Measurements from ENCODE around the gene RGS12. TPM values are rescaled to one million over a fixed set of nuclear protein-coding genes. Genes with fewer than 3 reads are reported as not detected.

RGS12 gene
- polyA plus RNA-seq, 1 donor (not counting 4 experiments of a cell fraction or from before 2014, with no cell fraction given), result 34.0 TPM

DNA sequence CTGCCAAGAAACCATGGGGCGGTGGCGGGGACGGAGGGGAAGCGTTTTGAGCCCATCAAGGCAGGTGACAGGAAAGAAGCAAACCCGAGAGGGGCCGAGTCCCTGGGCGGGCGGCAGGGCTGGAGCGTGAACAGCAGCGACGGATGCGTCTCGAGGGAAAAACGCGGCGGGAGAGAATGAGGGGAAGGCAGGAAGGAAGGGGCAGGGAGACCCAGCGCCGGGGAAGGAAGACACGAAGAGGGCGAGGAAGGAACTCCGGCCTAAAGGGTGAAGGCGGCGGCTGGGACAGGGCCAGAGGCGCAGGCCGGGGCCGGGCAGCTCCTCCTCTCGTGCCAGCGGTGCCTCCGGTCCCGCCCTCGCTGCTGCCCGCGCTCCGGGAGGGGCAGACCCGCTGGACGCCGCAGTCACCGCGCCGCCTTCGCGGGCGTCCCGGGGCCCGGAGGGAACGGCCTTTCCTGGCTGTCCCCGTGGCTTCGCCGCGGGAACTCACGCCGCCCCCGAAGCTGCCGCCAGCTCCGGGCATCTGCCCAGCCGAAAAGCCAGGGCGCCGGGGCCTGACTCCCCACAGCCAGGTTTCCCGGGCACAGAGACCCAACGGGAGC, 751 bp upstream of the RGS12 start:
- dilution Hi-C loops (cut with MboI; ENCODE audit: extremely low pct_ligation_motif_present, low sequenced_read_pairs), result no loop called here
- H3K4me2 ChIP-seq (ENCODE audit: control insufficient read depth, extremely low read depth, insufficient read depth, low read depth, low read length), result peak overlapping the region; percentile 93
- peak overlapping the region; percentile 49 for H3K27ac ChIP-seq (ENCODE audit: control insufficient read depth, insufficient read depth, low read length)
- DNase-seq (ENCODE audit: low read depth, low spot score), result no peak
- no peak for FAIRE-seq
- peak overlapping the region; percentile 58 to 78 (median 76) for H3K4me3 ChIP-seq (ENCODE audit: control insufficient read depth in 2 of 3, extremely low read depth in 1 of 3, insufficient read depth in 2 of 3, low read depth in 1 of 3, low read length in 3 of 3)
- H4K20me1 ChIP-seq (ENCODE audit: control insufficient read depth, extremely low read depth, insufficient read depth, low read length), result no peaks in the 10 kb centered on the region
- H3K79me2 ChIP-seq (ENCODE audit: control insufficient read depth, insufficient read depth, low read length), result no peaks in the 10 kb centered on the region
- TF ChIP-seq CTCF (optimal IDR thresholded peaks at IDR 0.05 in 1 of 3, IDR thresholded peaks at IDR 0.05 in 1 of 3, conservative IDR thresholded peaks at IDR 0.05 in 1 of 3; ENCODE audit: extremely low read depth in 1 of 3, insufficient read depth in 2 of 3, low read length in 3 of 3) (no peak), EZH2 (IDR thresholded peaks at IDR 0.05; ENCODE audit: low read length) (no peak)
- H3K36me3 ChIP-seq (ENCODE audit: control insufficient read depth in 2 of 2, extremely low read depth in 1 of 2, insufficient read depth in 2 of 2, low read length in 2 of 2), result no peaks in the 10 kb centered on the region
- H2AFZ ChIP-seq (ENCODE audit: control insufficient read depth, low read length), result peak overlapping the region; percentile 91
- peak overlapping the region; percentile 72 for H3K9ac ChIP-seq (ENCODE audit: control insufficient read depth, extremely low read depth, insufficient read depth, low read length)
- H3K9me1 ChIP-seq (ENCODE audit: control insufficient read depth, extremely low read depth, insufficient read depth, low read length), result no peaks in the 10 kb centered on the region
- peaks cover 21% of the 10 kb centered on the region for H3K27me3 ChIP-seq (ENCODE audit: control insufficient read depth, extremely low read depth, insufficient read depth, low read length)
- H3K9me3 ChIP-seq (ENCODE audit: control insufficient read depth, low read depth, low read length), result no peaks in the 10 kb centered on the region
- peaks cover 11% of the 10 kb centered on the region for H3K4me1 ChIP-seq (ENCODE audit: control insufficient read depth, extremely low read depth, insufficient read depth, low read length)

DNA sequence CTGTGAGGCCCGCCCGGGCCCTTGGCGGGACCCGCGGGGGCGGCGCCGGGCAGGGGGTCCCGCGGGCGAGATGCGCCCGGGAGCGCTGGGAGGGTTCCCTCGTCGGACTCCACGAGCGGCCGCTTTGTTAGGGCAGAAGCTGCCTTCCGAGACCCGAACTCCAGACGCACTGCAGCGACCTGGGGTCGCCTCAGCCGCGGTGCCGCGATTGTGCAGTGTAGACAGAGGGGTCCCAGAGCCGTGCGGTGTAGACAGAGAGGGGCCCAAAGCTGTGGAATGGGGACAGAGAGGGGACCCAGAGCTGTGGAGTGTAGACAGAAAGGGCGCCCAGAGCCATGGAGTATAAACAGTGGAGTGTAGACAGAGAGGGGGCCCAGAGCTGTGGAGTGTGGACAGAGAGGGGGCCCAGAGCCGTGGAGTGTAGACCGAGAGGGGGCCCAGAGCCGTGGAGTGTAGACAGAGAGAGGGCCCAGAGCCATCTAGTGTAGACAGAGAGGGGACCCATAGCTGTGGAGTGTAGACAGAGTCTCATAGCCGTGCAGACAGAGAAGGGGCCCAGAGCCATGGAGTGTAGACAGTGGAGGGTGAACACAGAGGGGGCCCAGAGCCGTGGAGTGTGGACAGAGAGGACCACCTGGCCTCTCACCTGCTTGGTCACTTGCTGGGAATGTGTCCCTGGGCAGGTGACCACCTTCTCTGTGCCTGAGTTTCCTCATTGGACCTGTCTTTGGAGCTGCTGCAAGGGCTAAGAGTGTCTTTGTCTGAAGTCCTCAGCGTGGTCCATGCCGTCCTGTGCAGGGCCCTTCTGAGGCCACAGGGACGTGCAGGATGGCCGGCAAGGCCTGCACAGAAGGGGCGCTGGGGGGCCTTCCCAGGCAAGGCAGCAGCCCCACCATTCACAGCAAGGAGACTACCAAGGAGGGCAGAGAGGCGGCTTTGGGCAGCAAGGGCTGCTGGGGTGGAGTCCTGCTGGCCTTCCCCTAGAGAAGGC, 875 bp downstream of the RGS12 start:
- no peaks in the 10 kb centered on the region for H3K79me2 ChIP-seq (ENCODE audit: control insufficient read depth, insufficient read depth, low read length)
- dilution Hi-C loops (cut with MboI; ENCODE audit: extremely low pct_ligation_motif_present, low sequenced_read_pairs), result no loop called here

More for the DNA sequence above, 875 bp downstream of the RGS12 start:
- TF ChIP-seq EZH2 (IDR thresholded peaks at IDR 0.05; ENCODE audit: low read length), result no peak
- no peak for TF ChIP-seq CTCF (optimal IDR thresholded peaks at IDR 0.05 in 1 of 3, IDR thresholded peaks at IDR 0.05 in 1 of 3, conservative IDR thresholded peaks at IDR 0.05 in 1 of 3; ENCODE audit: extremely low read depth in 1 of 3, insufficient read depth in 2 of 3, low read length in 3 of 3)
- Histone ChIP-seq H3K27me3 (ENCODE audit: control insufficient read depth, extremely low read depth, insufficient read depth, low read length) (peaks cover 19% of the 10 kb centered on the region), H3K27ac (ENCODE audit: control insufficient read depth, insufficient read depth, low read length) (no peak overlapping the region), H3K4me1 (ENCODE audit: control insufficient read depth, extremely low read depth, insufficient read depth, low read length) (peaks cover 6% of the 10 kb centered on the region), H3K36me3 (ENCODE audit: control insufficient read depth in 2 of 2, extremely low read depth in 1 of 2, insufficient read depth in 2 of 2, low read length in 2 of 2) (no peaks in the 10 kb centered on the region), H2AFZ (ENCODE audit: control insufficient read depth, low read length) (peak overlapping the region; percentile 52), H3K4me3 (ENCODE audit: control insufficient read depth in 2 of 3, extremely low read depth in 1 of 3, insufficient read depth in 2 of 3, low read depth in 1 of 3, low read length in 3 of 3) (peak overlapping the region; percentile 34 to 59 (median 35)), H3K9me1 (ENCODE audit: control insufficient read depth, extremely low read depth, insufficient read depth, low read length) (no peaks in the 10 kb centered on the region), H3K9me3 (ENCODE audit: control insufficient read depth, low read depth, low read length) (no peaks in the 10 kb centered on the region), H4K20me1 (ENCODE audit: control insufficient read depth, extremely low read depth, insufficient read depth, low read length) (no peaks in the 10 kb centered on the region), H3K9ac (ENCODE audit: control insufficient read depth, extremely low read depth, insufficient read depth, low read length) (peak overlapping the region; percentile 58), H3K4me2 (ENCODE audit: control insufficient read depth, extremely low read depth, insufficient read depth, low read depth, low read length) (peak overlapping the region; percentile 79)
- FAIRE-seq, result no peak
- DNase-seq (ENCODE audit: low read depth, low spot score), result no peak

Measured in keratinocyte (primary cell).